ENCODE results near the gene PRKAG3.

- no peak for TF ChIP-seq EZH2phosphoT487 (IDR thresholded peaks at IDR 0.05; ENCODE audit: insufficient read depth, low read depth)
- no peak for TF ChIP-seq EZH2 (IDR thresholded peaks at IDR 0.05; ENCODE audit: insufficient read depth, poor library complexity, severe bottlenecking)
Measured at GRCh38 chr2:218785103-218785502, 46.5 kb downstream of the PRKAG3 start.
